GM21737 (cell line): ENCODE measurements around the gene USB1.

Experiments used
- ATAC-seq: cut with Tn5 transposase; IDR thresholded peaks from one replicate; pipeline ENCODE4 v1.9.1; 2021; ENCODE audit warnings: mild to moderate bottlenecking, moderate library complexity; ENCODE audit not compliant: unreplicated experiment

USB1 gene

GRCh38 chr16:58000706-58001676, at the start of gene USB1:
Gene USB1, plus strand, starts transcription at chr16:58001407. Its CDS starts 77 bp downstream, at chr16:58001484.
- peak; percentile 80 for ATAC-seq

GRCh38 chr16:57952909-57953308, 48.3 kb upstream of the USB1 start:
- ATAC-seq: no peak

GRCh38 chr16:57953857-57954256, 47.4 kb upstream of the USB1 start:
- no peak for ATAC-seq

GRCh38 chr16:57955572-57956188, 45.5 kb upstream of the USB1 start:
- ATAC-seq: no peak

- ATAC-seq: no peak
These were observed 44.9 kb upstream of the USB1 start for GRCh38 chr16:57956270-57956808.

GRCh38 chr16:57956924-57957672, 44.1 kb upstream of the USB1 start:
- ATAC-seq: no peak

- ATAC-seq: no peak
These were observed 43.4 kb upstream of the USB1 start for GRCh38 chr16:57957673-57958392.

GRCh38 chr16:57958544-57958943, 42.7 kb upstream of the USB1 start:
- ATAC-seq: no peak

- ATAC-seq: no peak
These were observed 42.1 kb upstream of the USB1 start for GRCh38 chr16:57959121-57959520.

GRCh38 chr16:57959804-57960203, 41.4 kb upstream of the USB1 start:
- no peak for ATAC-seq

- ATAC-seq: no peak
These were observed 40.9 kb upstream of the USB1 start for GRCh38 chr16:57960310-57960709.

- no peak for ATAC-seq
These were observed 40.3 kb upstream of the USB1 start for GRCh38 chr16:57960826-57961472.

GRCh38 chr16:57961538-57961937, 39.7 kb upstream of the USB1 start:
- ATAC-seq: no peak

GRCh38 chr16:57962046-57962445, 39.2 kb upstream of the USB1 start:
- no peak for ATAC-seq

GRCh38 chr16:57962756-57963155, 38.5 kb upstream of the USB1 start:
- ATAC-seq: no peak

- ATAC-seq: no peak
These were observed 37.0 kb upstream of the USB1 start for GRCh38 chr16:57964157-57964700.

- ATAC-seq: no peak
These were observed 34.9 kb upstream of the USB1 start for GRCh38 chr16:57966204-57966771.

GRCh38 chr16:57966986-57967385, 34.2 kb upstream of the USB1 start:
- ATAC-seq: no peak

- ATAC-seq: no peak
These were observed 33.3 kb upstream of the USB1 start for GRCh38 chr16:57967916-57968315.
